PC-3 (cell line): Measurements from ENCODE around the gene PUDP.

Source experiments
- CTCF ChIP-seq: fragments of 300-600 bp; sonication (generic); conservative IDR thresholded peaks from 2 replicates; pipeline ENCODE4 v1.5.1; 2017; ENCODE audit warnings: antibody characterized with exemption, low read depth, mild to moderate bottlenecking, low read length
- EZH2phosphoT487 ChIP-seq: fragments of 300-600 bp; sonication (generic); IDR thresholded peaks from 2 replicates; pipeline ENCODE4 v1.6.1; 2018; ENCODE audit warnings: mild to moderate bottlenecking, antibody characterized with exemption, low read length, borderline replicate concordance

GRCh38 chrX:7120878-7121219, 27.1 kb downstream of the PUDP start:
- no peak for TF ChIP-seq CTCF
- no peak for TF ChIP-seq EZH2phosphoT487
